Caco-2 (cell line): ENCODE results near the gene RBM4B. TPM values are rescaled to one million over a fixed set of nuclear protein-coding genes. Genes with fewer than 3 reads are reported as not detected.

Experiments
- BruUV-seq: library from RNA; stranded (reverse); fragments of 400-500 nt; replicated peaks from 2 replicates; lab custom pipeline; 2021; lab: Mats Ljungman, UMichigan
- CTCF ChIA-PET: fragments of 300-600 bp; sonication (Branson Sonifier 250); formaldehyde crosslinking; loops from one replicate; lab custom pipeline; 2022; ENCODE audit warnings: antibody characterized with exemption; lab: Charles Lee
- POLR2A ChIA-PET: fragments of 300-600 bp; sonication (Branson Sonifier 250); formaldehyde crosslinking; loops from one replicate; lab custom pipeline; 2022; ENCODE audit warnings: antibody characterized with exemption; lab: Charles Lee
- DNase-seq, 2 experiments: peaks; one replicate each; pipeline versions ENCODE4 v3.0.0 to v3.0.0-alpha.2; 2020 to 2022
- H3K27me3 ChIP-seq: replicated peaks from 2 replicates; pipeline ENCODE4 v1.6.0; 2011; ENCODE audit warnings: low read length; ENCODE audit not compliant: control insufficient read depth, insufficient read depth
- H3K36me3 ChIP-seq: 2 replicates; pipeline ENCODE4 v1.5.1; 2011; ENCODE audit warnings: low read length; ENCODE audit not compliant: control insufficient read depth, insufficient read depth
- H3K4me1 ChIP-seq: fragments of 250-450 bp; sonication (Bioruptor Pico); 2 replicates; pipeline ENCODE4 v1.5.1; 2020; ENCODE audit warnings: mild to moderate bottlenecking
- H3K4me3 ChIP-seq: 2 replicates; pipeline ENCODE4 v1.5.1; 2011; ENCODE audit warnings: low read depth, mild to moderate bottlenecking, control low read depth, low read length
- H3K9me3 ChIP-seq: fragments of 250-450 bp; sonication (Bioruptor Pico); 2 replicates; pipeline ENCODE4 v1.5.1; 2020; ENCODE audit warnings: mild to moderate bottlenecking, moderate library complexity
- H3K27ac Mint-ChIP-seq: one replicate; pipeline ENCODE4 v1.8.0; 2022; ENCODE audit warnings: mixed read lengths; ENCODE audit not compliant: unreplicated experiment
- H3K27me3 Mint-ChIP-seq: one replicate; pipeline ENCODE4 v1.8.0; 2022; ENCODE audit warnings: mixed read lengths; ENCODE audit not compliant: insufficient read depth, unreplicated experiment
- H3K36me3 Mint-ChIP-seq: one replicate; pipeline ENCODE4 v1.8.0; 2022; ENCODE audit warnings: mild to moderate bottlenecking, mixed read lengths; ENCODE audit not compliant: insufficient read depth, unreplicated experiment
- H3K4me1 Mint-ChIP-seq: one replicate; pipeline ENCODE4 v1.8.0; 2022; ENCODE audit warnings: low read depth, mixed read lengths; ENCODE audit not compliant: unreplicated experiment
- H3K4me3 Mint-ChIP-seq: one replicate; pipeline ENCODE4 v1.8.0; 2022; ENCODE audit warnings: mild to moderate bottlenecking, moderate library complexity, mixed read lengths; ENCODE audit not compliant: unreplicated experiment
- H3K9me3 Mint-ChIP-seq: one replicate; pipeline ENCODE4 v1.8.0; 2022; ENCODE audit warnings: mixed read lengths; ENCODE audit not compliant: unreplicated experiment
- intact Hi-C: fragments of 100-400 bp; cut with micrococcal nuclease; formaldehyde crosslinking; loops from one replicate; pipeline ENCODE4 v1.10.0; 2022; ENCODE audit not compliant: unreplicated experiment
- total RNA-seq: library from RNA; stranded (reverse); gene quantifications from 2 replicates; pipeline ENCODE4 v1.2.3, GENCODE V29; 2022
- TF ChIP-seq, protein P1 (sequence below), 2 experiments: fragments of 200-600 bp in 1 of 2; IDR thresholded peaks; 1 replicate in 1 of 2; 2 replicates in 1 of 2; pipeline versions ENCODE4 v1.5.1 to v1.8.0; 2011 to 2022; ENCODE audit warnings: antibody characterized with exemption in 1 of 2, control low read depth in 1 of 2, inconsistent platforms in 1 of 2, low read depth in 1 of 2, low read length in 1 of 2, mild to moderate bottlenecking in 1 of 2, moderate library complexity in 1 of 2; ENCODE audit not compliant: insufficient read depth in 1 of 2, severe bottlenecking in 1 of 2, unreplicated experiment in 1 of 2

The RBM4B gene
- total RNA-seq, 1 experiment from 2014 or later, result 45.8 TPM

DNA sequence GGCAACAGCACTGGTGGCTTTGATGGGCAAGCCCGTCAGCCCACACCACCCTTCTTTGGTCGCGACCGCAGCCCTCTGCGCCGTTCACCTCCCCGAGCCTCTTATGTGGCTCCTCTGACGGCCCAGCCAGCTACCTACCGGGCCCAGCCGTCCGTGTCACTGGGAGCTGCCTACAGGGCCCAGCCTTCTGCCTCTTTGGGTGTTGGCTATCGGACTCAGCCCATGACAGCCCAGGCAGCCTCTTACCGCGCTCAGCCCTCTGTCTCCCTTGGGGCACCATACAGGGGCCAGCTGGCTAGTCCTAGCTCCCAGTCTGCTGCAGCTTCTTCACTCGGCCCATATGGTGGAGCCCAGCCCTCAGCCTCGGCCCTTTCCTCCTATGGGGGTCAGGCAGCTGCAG, 53.2 kb downstream of the RBM4B start:
- peaks cover 19% of the 10 kb centered on the region for H3K36me3 ChIP-seq
- Mint-ChIP-seq H3K4me3 (no peak overlapping the region), H3K4me1 (peaks cover 6% of the 10 kb centered on the region), H3K36me3 (peaks cover 99% of the 10 kb centered on the region), H3K27ac (no peak overlapping the region), H3K9me3 (no peaks in the 10 kb centered on the region), H3K27me3 (no peaks in the 10 kb centered on the region)
- no peak overlapping the region for H3K4me3 ChIP-seq
- DNase-seq, result no peak
- CTCF ChIA-PET, result interaction anchor here (0.6 kb wide), 1 partner anchor 290 kb away, joined by 4 read pairs; no protein-coding TSS in a partner anchor
- TF ChIP-seq, protein P1, sequence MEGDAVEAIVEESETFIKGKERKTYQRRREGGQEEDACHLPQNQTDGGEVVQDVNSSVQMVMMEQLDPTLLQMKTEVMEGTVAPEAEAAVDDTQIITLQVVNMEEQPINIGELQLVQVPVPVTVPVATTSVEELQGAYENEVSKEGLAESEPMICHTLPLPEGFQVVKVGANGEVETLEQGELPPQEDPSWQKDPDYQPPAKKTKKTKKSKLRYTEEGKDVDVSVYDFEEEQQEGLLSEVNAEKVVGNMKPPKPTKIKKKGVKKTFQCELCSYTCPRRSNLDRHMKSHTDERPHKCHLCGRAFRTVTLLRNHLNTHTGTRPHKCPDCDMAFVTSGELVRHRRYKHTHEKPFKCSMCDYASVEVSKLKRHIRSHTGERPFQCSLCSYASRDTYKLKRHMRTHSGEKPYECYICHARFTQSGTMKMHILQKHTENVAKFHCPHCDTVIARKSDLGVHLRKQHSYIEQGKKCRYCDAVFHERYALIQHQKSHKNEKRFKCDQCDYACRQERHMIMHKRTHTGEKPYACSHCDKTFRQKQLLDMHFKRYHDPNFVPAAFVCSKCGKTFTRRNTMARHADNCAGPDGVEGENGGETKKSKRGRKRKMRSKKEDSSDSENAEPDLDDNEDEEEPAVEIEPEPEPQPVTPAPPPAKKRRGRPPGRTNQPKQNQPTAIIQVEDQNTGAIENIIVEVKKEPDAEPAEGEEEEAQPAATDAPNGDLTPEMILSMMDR (IDR thresholded peaks at IDR 0.05; ENCODE audit: insufficient read depth in 1 of 2, low read depth in 1 of 2, low read length in 1 of 2, severe bottlenecking in 1 of 2, unreplicated experiment in 1 of 2), result no peak
- H3K9me3 ChIP-seq, result no peaks in the 10 kb centered on the region
- intact Hi-C loops, result no loop called here
- no TSS peak for BruUV-seq
- H3K4me1 ChIP-seq, result no peaks in the 10 kb centered on the region
- H3K27me3 ChIP-seq, result no peaks in the 10 kb centered on the region
- POLR2A ChIA-PET, result interaction anchor here (2.2 to 2.3 kb wide), 2 partner anchors 8 to 14 kb away, joined by 14 to 17 read pairs; partner anchors contain the start of genes RBM14 and RBM4

DNA sequence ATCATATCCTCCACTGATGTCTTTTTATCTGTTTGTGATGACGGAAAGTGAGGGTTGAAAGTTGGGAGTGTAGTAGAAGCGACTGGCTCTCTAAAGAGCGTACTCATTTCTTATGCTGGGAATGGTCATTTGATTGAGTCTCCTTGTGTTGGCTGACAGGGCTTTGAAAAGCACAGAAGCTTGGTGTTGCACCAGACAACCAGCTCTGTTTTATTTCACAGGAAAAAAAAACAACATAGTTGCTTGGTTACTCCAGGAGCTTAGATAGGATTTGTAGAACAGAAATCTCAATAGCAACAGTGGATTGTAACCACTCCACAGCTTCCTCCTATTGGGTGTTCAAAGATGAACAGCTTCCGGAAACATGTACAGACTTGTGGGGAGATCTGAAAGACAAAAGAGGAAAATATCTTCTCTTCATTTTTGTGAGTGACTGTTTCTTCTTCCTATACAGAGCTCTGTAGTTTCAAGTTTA, 58.6 kb downstream of the RBM4B start:
- TF ChIP-seq, protein P1 (IDR thresholded peaks at IDR 0.05; ENCODE audit: insufficient read depth in 1 of 2, low read depth in 1 of 2, low read length in 1 of 2, severe bottlenecking in 1 of 2, unreplicated experiment in 1 of 2), result no peak
- POLR2A ChIA-PET, result interaction anchor here (0.5 to 1.5 kb wide), 5 partner anchors 14 to 153 kb away, joined by 3 to 11 read pairs (median 4); partner anchors contain the start of genes ACTN3, PELI3, RBM4 and ZDHHC24

DNA sequence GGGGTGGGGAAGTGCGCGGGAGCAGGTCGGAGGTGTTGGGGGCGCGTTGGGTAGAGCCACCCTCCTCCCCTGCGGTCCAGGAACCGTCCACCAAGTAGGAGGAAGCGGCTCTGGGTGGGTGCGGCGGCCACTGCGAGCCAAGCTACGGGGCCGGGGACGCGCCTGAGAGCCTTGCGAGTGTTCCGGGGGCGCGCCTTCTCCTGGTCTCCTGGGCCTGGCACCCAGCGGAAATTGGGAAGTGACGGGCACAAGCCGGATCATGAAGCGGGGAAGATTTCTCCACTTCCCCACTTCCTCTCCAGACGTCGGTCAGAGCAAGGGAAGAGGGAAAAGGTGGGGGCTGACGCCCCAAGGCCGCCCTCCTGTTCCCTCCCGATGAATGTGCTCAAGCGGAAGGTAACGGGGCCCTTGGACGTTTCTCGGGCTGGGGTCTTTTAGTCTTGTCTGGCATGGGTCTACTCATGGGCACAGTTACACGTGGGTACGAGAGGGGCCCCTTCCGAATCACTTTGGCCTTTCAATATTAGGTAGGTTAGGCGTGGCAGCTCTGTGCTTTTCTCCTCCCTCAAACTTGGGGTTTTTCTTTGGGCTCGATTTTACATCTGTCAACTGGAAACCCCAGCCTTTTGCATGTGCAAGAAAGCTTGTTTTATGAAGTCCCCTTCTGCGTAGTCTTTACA, 60.4 kb downstream of the RBM4B start:
- BruUV-seq, result no TSS peak
- Mint-ChIP-seq H3K27me3 (no peaks in the 10 kb centered on the region), H3K36me3 (peaks cover 66% of the 10 kb centered on the region), H3K27ac (peak overlapping the region; percentile 99), H3K4me1 (peaks cover 25% of the 10 kb centered on the region), H3K9me3 (no peaks in the 10 kb centered on the region), H3K4me3 (peak overlapping the region; percentile 94)
- Histone ChIP-seq H3K9me3 (no peaks in the 10 kb centered on the region), H3K4me1 (peaks cover 17% of the 10 kb centered on the region), H3K27me3 (no peaks in the 10 kb centered on the region), H3K4me3 (peak overlapping the region; percentile 57), H3K36me3 (0 out of 2 replicates have a peak, but pooled peaks cover 2% of the 10 kb centered on the region)
- intact Hi-C loops, result loop anchor here (5.0 kb wide), 1 partner anchor 70 kb away; the partner anchor contains the start of genes ACTN3 and ZDHHC24
- CTCF ChIA-PET, result interaction anchor here (0.9 to 2.2 kb wide), 6 partner anchors 20 to 137 kb away, joined by 3 to 12 read pairs (median 8); partner anchors contain the start of genes CCDC87, CCS, DPP3 and RBM4
- DNase-seq, result no peak
- TF ChIP-seq, protein P1 (IDR thresholded peaks at IDR 0.05; ENCODE audit: insufficient read depth in 1 of 2, low read depth in 1 of 2, low read length in 1 of 2, severe bottlenecking in 1 of 2, unreplicated experiment in 1 of 2), result no peak
- POLR2A ChIA-PET, result interaction anchor here (0.6 to 2.5 kb wide), 24 partner anchors 8 to 245 kb away, joined by 3 to 160 read pairs (median 9); partner anchors contain the start of genes ACTN3, CCDC87, CCS and DPP3

More for the DNA sequence above, 58.6 kb downstream of the RBM4B start:
- peaks cover 17% of the 10 kb centered on the region for H3K4me1 ChIP-seq
- H3K36me3 ChIP-seq, result 0 out of 2 replicates have a peak, but pooled peaks cover 2% of the 10 kb centered on the region
- Mint-ChIP-seq H3K36me3 (peaks cover 84% of the 10 kb centered on the region), H3K4me1 (peaks cover 25% of the 10 kb centered on the region), H3K27me3 (no peaks in the 10 kb centered on the region), H3K4me3 (peak overlapping the region; percentile 94), H3K27ac (peak overlapping the region; percentile 99), H3K9me3 (no peaks in the 10 kb centered on the region)
- H3K27me3 ChIP-seq, result no peaks in the 10 kb centered on the region
- DNase-seq, result no peak
- CTCF ChIA-PET, result interaction anchor here (1.3 to 1.4 kb wide), 2 partner anchors 19 to 59 kb away, joined by 7 to 10 read pairs; partner anchors contain the start of genes RBM4 and RBM4B
- intact Hi-C loops, result loop anchor here (5.0 kb wide), 1 partner anchor 72 kb away; the partner anchor contains the start of genes ACTN3 and ZDHHC24
- H3K9me3 ChIP-seq, result no peaks in the 10 kb centered on the region
- H3K4me3 ChIP-seq, result no peak overlapping the region; the same call in 1 of the 2 replicates
- BruUV-seq, result no TSS peak
